Esophagus muscularis mucosa (tissue), 4 donors: ENCODE measurements around the gene PIAS4.

Experiments used
- EP300 ChIP-seq: sonication (generic); formaldehyde crosslinking; IDR thresholded peaks from one replicate; pipeline ENCODE4 v1.6.1; 2017; ENCODE audit warnings: antibody characterized with exemption
- POLR2A ChIP-seq: fragments of 450-650 bp; IDR thresholded peaks from one replicate; pipeline ENCODE4 v1.6.1; 2017; ENCODE audit warnings: antibody characterized with exemption, moderate library complexity, mild to moderate bottlenecking, low read depth
- TF ChIP-seq, protein P1 (sequence below), 3 experiments: fragments of 200-600 bp in 2 of 3; fragments of 450-650 bp in 1 of 3; sonication (generic) in 2 of 3; IDR thresholded peaks; one replicate each; pipeline ENCODE4 v1.5.1; 2017 to 2019; ENCODE audit warnings: antibody characterized with exemption in 3 of 3, mild to moderate bottlenecking in 2 of 3, moderate library complexity in 1 of 3

DNA sequence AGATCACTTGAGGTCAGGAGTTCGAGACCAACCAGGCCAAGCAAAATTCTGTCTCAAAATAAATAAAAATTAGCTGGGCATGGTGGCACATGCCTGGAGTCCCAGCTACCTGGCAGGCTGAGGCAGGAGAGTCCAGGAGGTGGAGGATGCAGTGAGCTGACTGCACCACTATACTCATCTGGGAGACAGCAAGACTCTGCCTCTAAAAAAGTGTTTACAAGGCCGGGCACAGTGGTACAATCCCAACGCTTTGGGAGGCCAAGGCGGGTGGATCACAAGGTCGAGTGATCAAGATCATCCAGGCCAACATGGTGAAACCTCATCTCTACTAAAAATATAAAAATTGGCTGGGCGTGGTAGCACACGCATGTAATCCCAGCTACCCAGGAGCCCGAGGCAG, 32.4 kb upstream of the PIAS4 start:
- no peak for TF ChIP-seq POLR2A
- TF ChIP-seq, protein P1, sequence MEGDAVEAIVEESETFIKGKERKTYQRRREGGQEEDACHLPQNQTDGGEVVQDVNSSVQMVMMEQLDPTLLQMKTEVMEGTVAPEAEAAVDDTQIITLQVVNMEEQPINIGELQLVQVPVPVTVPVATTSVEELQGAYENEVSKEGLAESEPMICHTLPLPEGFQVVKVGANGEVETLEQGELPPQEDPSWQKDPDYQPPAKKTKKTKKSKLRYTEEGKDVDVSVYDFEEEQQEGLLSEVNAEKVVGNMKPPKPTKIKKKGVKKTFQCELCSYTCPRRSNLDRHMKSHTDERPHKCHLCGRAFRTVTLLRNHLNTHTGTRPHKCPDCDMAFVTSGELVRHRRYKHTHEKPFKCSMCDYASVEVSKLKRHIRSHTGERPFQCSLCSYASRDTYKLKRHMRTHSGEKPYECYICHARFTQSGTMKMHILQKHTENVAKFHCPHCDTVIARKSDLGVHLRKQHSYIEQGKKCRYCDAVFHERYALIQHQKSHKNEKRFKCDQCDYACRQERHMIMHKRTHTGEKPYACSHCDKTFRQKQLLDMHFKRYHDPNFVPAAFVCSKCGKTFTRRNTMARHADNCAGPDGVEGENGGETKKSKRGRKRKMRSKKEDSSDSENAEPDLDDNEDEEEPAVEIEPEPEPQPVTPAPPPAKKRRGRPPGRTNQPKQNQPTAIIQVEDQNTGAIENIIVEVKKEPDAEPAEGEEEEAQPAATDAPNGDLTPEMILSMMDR (IDR thresholded peaks at IDR 0.05): no peak
- no peak for TF ChIP-seq EP300
